ENCODE measurements around the gene COL24A1.

GRCh38 chr1:86146566-86146965 is 10.0 kb downstream of the COL24A1 start:
- TF ChIP-seq POLR2A (IDR thresholded peaks at IDR 0.05; ENCODE audit: control extremely low read depth in 1 of 2, low read depth in 2 of 2, low read length in 2 of 2) (no peak), MAFK (IDR thresholded peaks at IDR 0.05; ENCODE audit: low read depth, low read length) (no peak), GABPA (IDR thresholded peaks at IDR 0.05; ENCODE audit: borderline replicate concordance, insufficient read depth, low read length) (no peak), CTCF (IDR thresholded peaks at IDR 0.05; ENCODE audit: control extremely low read depth in 1 of 3, insufficient read depth in 1 of 3, low read depth in 1 of 3, low read length in 3 of 3) (no peak), USF2 (IDR thresholded peaks at IDR 0.05; ENCODE audit: low read length) (no peak), BACH1 (IDR thresholded peaks at IDR 0.05; ENCODE audit: low read length) (no peak), YY1 (IDR thresholded peaks at IDR 0.05; ENCODE audit: low read depth, low read length) (no peak), SP2 (IDR thresholded peaks at IDR 0.05; ENCODE audit: low read length) (no peak), NRF1 (IDR thresholded peaks at IDR 0.05; ENCODE audit: low read depth, low read length) (no peak), SIN3A (conservative IDR thresholded peaks at IDR 0.05 in 1 of 2, IDR thresholded peaks at IDR 0.05 in 1 of 2; ENCODE audit: low read depth in 1 of 2, low read length in 2 of 2) (no peak), POLR2AphosphoS5 (IDR thresholded peaks at IDR 0.05; ENCODE audit: low read depth, low read length) (no peak)

All from H1 (cell line).